ENCODE results near the gene RAD51AP2.

Gene RAD51AP2

DNA sequence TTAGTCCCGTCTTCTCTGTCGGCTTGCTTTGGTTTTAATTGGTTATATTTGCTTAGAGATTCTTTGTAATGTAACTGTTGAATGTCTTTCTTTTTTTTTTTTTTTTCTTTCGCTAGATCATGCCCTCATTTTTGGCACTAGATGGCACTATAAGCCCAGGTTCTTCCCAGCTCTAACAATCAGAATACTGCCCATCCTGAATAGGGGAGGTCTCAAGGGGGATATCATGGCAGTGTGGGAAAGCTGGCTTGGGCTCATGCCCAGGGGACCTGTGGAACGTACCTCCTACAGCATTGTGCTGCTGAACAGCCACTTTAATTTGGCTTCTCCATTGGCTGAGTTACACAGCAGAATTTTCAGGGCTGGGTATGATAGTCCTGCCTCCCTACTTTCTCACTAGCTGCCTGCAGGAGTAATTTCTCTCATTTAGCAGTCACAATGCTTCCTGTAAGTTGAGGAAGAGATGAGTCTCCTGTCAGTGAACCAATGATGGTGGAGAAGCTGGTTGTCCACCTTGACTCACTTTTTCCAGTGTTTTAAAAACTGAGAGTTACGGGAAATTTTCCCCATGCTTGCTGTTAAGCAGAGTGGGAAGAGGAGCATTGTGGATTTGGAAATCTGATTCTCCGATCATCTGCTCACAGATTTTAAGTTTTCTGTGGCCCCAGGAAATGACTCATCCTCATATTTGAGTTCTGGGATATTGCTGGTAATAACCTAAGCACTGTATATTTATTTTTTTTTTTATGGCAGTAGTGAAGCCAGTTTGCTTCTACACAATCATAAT lies 47.2 kb downstream of the RAD51AP2 start:
- DNase-seq (ENCODE audit: low read depth), result peak; percentile 35
- H3K4me3 ChIP-seq (ENCODE audit: low read depth, low read length), result no peak overlapping the region
- TF ChIP-seq CTCF (IDR thresholded peaks at IDR 0.05; ENCODE audit: insufficient read depth, low read depth, low read length, missing control alignments), result peak; percentile 42

- no peak for TF ChIP-seq CTCF (IDR thresholded peaks at IDR 0.05; ENCODE audit: insufficient read depth, low read depth, low read length, missing control alignments)
- H3K4me3 ChIP-seq (ENCODE audit: low read depth, low read length), result no peak overlapping the region
- DNase-seq (ENCODE audit: low read depth), result no peak
These were observed 57.2 kb downstream of the RAD51AP2 start for GRCh38 chr2:17461087-17461475.

Measured in GM12865 (cell line).